Progenitor cell of endocrine pancreas (in vitro differentiated cells): ENCODE measurements around the gene MROH2B. TPM values are rescaled to one million over a fixed set of nuclear protein-coding genes. Genes with fewer than 3 reads are reported as not detected.

Source experiments
- DNase-seq: peaks from one replicate; pipeline ENCODE4 v3.0.0; 2021; ENCODE audit warnings: low spot score; ENCODE audit not compliant: unreplicated experiment
- H3K27ac Mint-ChIP-seq: 2 replicates; pipeline ENCODE4 v1.8.0; 2021; ENCODE audit warnings: mild to moderate bottlenecking, moderate library complexity, mixed read lengths
- H3K27me3 Mint-ChIP-seq: 2 replicates; pipeline ENCODE4 v1.8.0; 2021; ENCODE audit warnings: mixed read lengths
- H3K36me3 Mint-ChIP-seq: 2 replicates; pipeline ENCODE4 v1.8.0; 2022; ENCODE audit warnings: mixed read lengths; ENCODE audit not compliant: insufficient read depth
- H3K4me1 Mint-ChIP-seq: 2 replicates; pipeline ENCODE4 v1.8.0; 2021; ENCODE audit warnings: low read depth, mixed read lengths
- H3K4me3 Mint-ChIP-seq: 2 replicates; pipeline ENCODE4 v1.8.0; 2021; ENCODE audit warnings: low read depth, mild to moderate bottlenecking, moderate library complexity, mixed read lengths
- H3K9me3 Mint-ChIP-seq: 2 replicates; pipeline ENCODE4 v1.8.0; 2021; ENCODE audit warnings: low read depth, mixed read lengths
- CTCF ChIP-seq: fragments of 200-600 bp; sonication (generic); IDR thresholded peaks from one replicate; pipeline ENCODE4 v1.5.0; 2021; ENCODE audit warnings: antibody characterized with exemption, mild to moderate bottlenecking; ENCODE audit not compliant: unreplicated experiment
- long read RNA-seq: library from polyadenylated mRNA; unstranded; transcript quantifications from one replicate; pipeline ENCODE4 v2.0.0, GENCODE V29; 2020
- total RNA-seq: library from RNA; stranded (reverse); gene quantifications from 2 replicates; pipeline ENCODE4 v1.2.1, GENCODE V29; 2021

MROH2B gene
- total RNA-seq: not detected in 2 replicates
- long read RNA-seq: 0 reads

- H3K27me3 Mint-ChIP-seq: no peaks in the 10 kb centered on the region
Measured at GRCh38 chr5:41071242-41071641, at the start of gene MROH2B. MROH2B (minus strand) TSS chr5:41071342; CDS start chr5:41070852, 490 bp downstream.

GRCh38 chr5:41120600-41120999 is 49.5 kb upstream of the MROH2B start:
- Mint-ChIP-seq H3K4me1 (peaks cover 2% of the 10 kb centered on the region), H3K4me3 (no peak overlapping the region), H3K27ac (no peak overlapping the region), H3K36me3 (no peaks in the 10 kb centered on the region), H3K9me3 (no peaks in the 10 kb centered on the region), H3K27me3 (no peaks in the 10 kb centered on the region)
- TF ChIP-seq CTCF: no peak
- DNase-seq: no peak

More at GRCh38 chr5:41071242-41071641, at the start of gene MROH2B:
- no peak for DNase-seq
- no peaks in the 10 kb centered on the region for H3K36me3 Mint-ChIP-seq
- no peak within 1 kb of the TSS for H3K27ac Mint-ChIP-seq
- H3K4me3 Mint-ChIP-seq: no peak within 1 kb of the TSS
- H3K4me1 Mint-ChIP-seq: no peaks in the 10 kb centered on the region
- TF ChIP-seq CTCF: no peak
- peaks cover 4% of the 10 kb centered on the region for H3K9me3 Mint-ChIP-seq

- Mint-ChIP-seq H3K27ac (no peak overlapping the region), H3K4me3 (no peak overlapping the region), H3K9me3 (no peaks in the 10 kb centered on the region), H3K4me1 (peaks cover 5% of the 10 kb centered on the region), H3K36me3 (no peaks in the 10 kb centered on the region), H3K27me3 (no peaks in the 10 kb centered on the region)
- DNase-seq: no peak
- TF ChIP-seq CTCF: no peak
Measured at GRCh38 chr5:41118177-41118576, 47.0 kb upstream of the MROH2B start.

- Mint-ChIP-seq H3K9me3 (no peaks in the 10 kb centered on the region), H3K27me3 (no peaks in the 10 kb centered on the region), H3K4me1 (peaks cover 5% of the 10 kb centered on the region), H3K36me3 (no peaks in the 10 kb centered on the region), H3K4me3 (no peak overlapping the region), H3K27ac (peak overlapping the region; percentile 77)
- TF ChIP-seq CTCF: no peak
- DNase-seq: no peak
Measured at GRCh38 chr5:41115281-41115680, 44.1 kb upstream of the MROH2B start.

GRCh38 chr5:41112486-41113455 is 41.6 kb upstream of the MROH2B start:
- Mint-ChIP-seq H3K27ac (no peak overlapping the region), H3K27me3 (no peaks in the 10 kb centered on the region), H3K9me3 (peaks cover 3% of the 10 kb centered on the region), H3K36me3 (no peaks in the 10 kb centered on the region), H3K4me3 (no peak overlapping the region), H3K4me1 (peaks cover 5% of the 10 kb centered on the region)
- TF ChIP-seq CTCF: no peak
- DNase-seq: no peak
